ENCODE results near the gene RXRG. TPM values are rescaled to one million over a fixed set of nuclear protein-coding genes. Genes with fewer than 3 reads are reported as not detected.

The RXRG gene
- total RNA-seq, 1 experiment from 2014 or later: not detected

- Histone ChIP-seq H3K27ac (ENCODE audit: low read depth, low read length) (no peak overlapping the region), H3K4me1 (ENCODE audit: control insufficient read depth in 1 of 2, insufficient read depth in 2 of 2, low read length in 2 of 2) (no peaks in the 10 kb centered on the region), H3K27me3 (ENCODE audit: insufficient read depth, low read length) (peaks cover 41% of the 10 kb centered on the region), H3K36me3 (ENCODE audit: control insufficient read depth in 1 of 2, insufficient read depth in 2 of 2, low read length in 2 of 2) (no peaks in the 10 kb centered on the region), H3K9ac (ENCODE audit: low read length) (no peak overlapping the region), H3K79me2 (ENCODE audit: insufficient read depth, low read length) (no peaks in the 10 kb centered on the region), H3K4me3 (replicated peaks in 1 of 2; ENCODE audit: low read depth in 1 of 2, low read length in 2 of 2) (no peak overlapping the region), H3K9me2 (ENCODE audit: insufficient read depth) (no peaks in the 10 kb centered on the region), H2AFZ (ENCODE audit: low read depth, low read length, poor library complexity, severe bottlenecking) (no peak overlapping the region), H4K20me1 (ENCODE audit: insufficient read depth) (no peaks in the 10 kb centered on the region), H3K9me3 (ENCODE audit: control insufficient read depth in 1 of 2, insufficient read depth in 1 of 2, low read depth in 1 of 2, low read length in 2 of 2) (no peaks in the 10 kb centered on the region), H3K4me2 (ENCODE audit: low read length) (no peak overlapping the region)
- ChIA-PET CTCF (no interaction called here), POLR2A (no interaction called here), RAD21 (ENCODE audit: low non-redundant PET in 1 of 2, low total read pairs in 2 of 2, uncharacterized antibody in 2 of 2, unreplicated experiment in 2 of 2) (no interaction called here)
- ATAC-seq (no peak), DNase-seq (ENCODE audit: low read depth, low spot score) (no peak)
- intact Hi-C loops (cut with micrococcal nuclease): loop anchor here (10.0 kb wide), 1 partner anchor 1209 kb away; no protein-coding TSS in a partner anchor
- no TSS peak for BruUV-seq (replicated peaks)
- TF ChIP-seq EZH2 (IDR thresholded peaks at IDR 0.05) (no peak), CTCF (IDR thresholded peaks at IDR 0.05 in 2 of 3, conservative IDR thresholded peaks at IDR 0.05 in 1 of 3; ENCODE audit: borderline replicate concordance in 1 of 3, insufficient read depth in 1 of 3, low read depth in 2 of 3, low read length in 2 of 3) (no peak), RAD21 (IDR thresholded peaks at IDR 0.05; ENCODE audit: low read depth) (no peak), TCF7L2 (IDR thresholded peaks at IDR 0.05; ENCODE audit: borderline replicate concordance, extremely low read depth, insufficient read depth, insufficient read length) (no peak), EGR1 (IDR thresholded peaks at IDR 0.05; ENCODE audit: low read depth) (no peak), CEBPB (IDR thresholded peaks at IDR 0.05; ENCODE audit: low read depth) (no peak), EZH2phosphoT487 (IDR thresholded peaks at IDR 0.05; ENCODE audit: borderline replicate concordance) (no peak), SRF (IDR thresholded peaks at IDR 0.05; ENCODE audit: low read depth) (no peak), SP1 (IDR thresholded peaks at IDR 0.05; ENCODE audit: low read depth) (no peak), POLR2AphosphoS5 (IDR thresholded peaks at IDR 0.05; ENCODE audit: low read depth, low read length) (no peak), REST (IDR thresholded peaks at IDR 0.05; ENCODE audit: low read depth) (no peak)
Measured at GRCh38 chr1:165454091-165454610, 9.2 kb upstream of the RXRG start.

Measured in HCT116 (cell line).